ENCODE results near the gene PUSL1. TPM values are rescaled to one million over a fixed set of nuclear protein-coding genes. Genes with fewer than 3 reads are reported as not detected.
A peak's percentile ranks its signal among the peaks of the same experiment; 100 is the strongest.

PUSL1 gene
- total RNA-seq, 1 experiment from 2014 or later = 132 TPM

- Histone ChIP-seq H3K79me2 (ENCODE audit: low read length) (peaks cover 50% of the 10 kb centered on the region), H4K20me1 (ENCODE audit: low read length) (peaks cover 5% of the 10 kb centered on the region), H3K36me3 (ENCODE audit: low read depth, low read length) (no peaks in the 10 kb centered on the region), H3K9me2 (replicated peaks; ENCODE audit: low read length) (no peaks in the 10 kb centered on the region), H3K4me2 (ENCODE audit: low read length) (peak overlapping the region; percentile 93), H3K9me3 (ENCODE audit: low read length) (no peaks in the 10 kb centered on the region), H3K27me3 (ENCODE audit: low read length) (no peaks in the 10 kb centered on the region), H3K4me1 (ENCODE audit: insufficient read depth, low read length) (peaks cover 25% of the 10 kb centered on the region), H3K27ac (ENCODE audit: low read length) (no peak overlapping the region), H3K4me3 (ENCODE audit: low read length) (peak overlapping the region; percentile 97; the same call in 1 of the 2 replicates), H3K9ac (ENCODE audit: low read length) (no peak overlapping the region), H2AFZ (ENCODE audit: low read length) (no peak overlapping the region), H3F3A (ENCODE audit: low read length, unreplicated experiment) (no peaks in the 10 kb centered on the region)
- no peak for ATAC-seq
- TF ChIP-seq EZH2 (IDR thresholded peaks at IDR 0.05; ENCODE audit: low read length, unreplicated experiment) (no peak), CTCF (conservative IDR thresholded peaks at IDR 0.05; ENCODE audit: low read depth, low read length) (no peak), EZH2phosphoT487 (IDR thresholded peaks at IDR 0.05; ENCODE audit: borderline replicate concordance, low read length) (no peak)
- intact Hi-C loops (cut with micrococcal nuclease) = no loop called here
- CTCF ChIA-PET = interaction anchor here (0.6 to 1.1 kb wide), 3 partner anchors 13 to 201 kb away, joined by 3 to 7 read pairs (median 5); no protein-coding TSS in a partner anchor
- DNase-seq = no peak
- POLR2A ChIA-PET (ENCODE audit: unreplicated experiment) = no interaction called here
- no TSS peak for BruUV-seq (replicated peaks)
Measured at GRCh38 chr1:1304331-1305299, 3.8 kb upstream of the PUSL1 start.

GRCh38 chr1:1305300-1306069 lies 2.9 kb upstream of the PUSL1 start:
- Histone ChIP-seq H3K4me2 (ENCODE audit: low read length) (peak overlapping the region; percentile 93), H2AFZ (ENCODE audit: low read length) (no peak overlapping the region), H3K9me3 (ENCODE audit: low read length) (no peaks in the 10 kb centered on the region), H3K79me2 (ENCODE audit: low read length) (peaks cover 58% of the 10 kb centered on the region), H3F3A (ENCODE audit: low read length, unreplicated experiment) (no peaks in the 10 kb centered on the region), H3K27ac (ENCODE audit: low read length) (no peak overlapping the region), H3K9ac (ENCODE audit: low read length) (no peak overlapping the region), H4K20me1 (ENCODE audit: low read length) (peaks cover 11% of the 10 kb centered on the region), H3K4me1 (ENCODE audit: insufficient read depth, low read length) (peaks cover 33% of the 10 kb centered on the region), H3K27me3 (ENCODE audit: low read length) (no peaks in the 10 kb centered on the region), H3K9me2 (replicated peaks; ENCODE audit: low read length) (no peaks in the 10 kb centered on the region), H3K4me3 (ENCODE audit: low read length) (peak overlapping the region; percentile 97), H3K36me3 (ENCODE audit: low read depth, low read length) (no peaks in the 10 kb centered on the region; the same call in 1 of the 2 replicates)
- peak; percentile 80 for DNase-seq
- TF ChIP-seq EZH2phosphoT487 (IDR thresholded peaks at IDR 0.05; ENCODE audit: borderline replicate concordance, low read length) (no peak), CTCF (conservative IDR thresholded peaks at IDR 0.05; ENCODE audit: low read depth, low read length) (peak; percentile 37; the same call in 1 of the 2 replicates)
- intact Hi-C loops (cut with micrococcal nuclease) = no loop called here
- CTCF ChIA-PET = interaction anchor here (0.6 to 1.1 kb wide), 3 partner anchors 14 to 200 kb away, joined by 3 to 7 read pairs (median 5); no protein-coding TSS in a partner anchor
- POLR2A ChIA-PET (ENCODE audit: unreplicated experiment) = no interaction called here
- BruUV-seq (replicated peaks) = no TSS peak
- ATAC-seq = peak; percentile 17

Data from PC-3 (cell line).